Fibroblast of pulmonary artery (primary cell): ENCODE results near the gene OR5T1.

Experiments used
- DNase-seq: peaks from one replicate; pipeline ENCODE4 v3.0.0-alpha.2; 2010; ENCODE audit warnings: low read depth
- H3K4me3 ChIP-seq: replicated peaks from 2 replicates; pipeline ENCODE4 v1.5.1; 2011; ENCODE audit warnings: low read depth, mild to moderate bottlenecking, control low read depth, low read length, moderate library complexity
- TF ChIP-seq, protein P1 (sequence below): IDR thresholded peaks from 2 replicates; pipeline ENCODE4 v1.5.1; 2011; ENCODE audit warnings: mild to moderate bottlenecking, control low read depth, low read length, inconsistent platforms; ENCODE audit errors: missing control alignments

OR5T1 gene

DNA sequence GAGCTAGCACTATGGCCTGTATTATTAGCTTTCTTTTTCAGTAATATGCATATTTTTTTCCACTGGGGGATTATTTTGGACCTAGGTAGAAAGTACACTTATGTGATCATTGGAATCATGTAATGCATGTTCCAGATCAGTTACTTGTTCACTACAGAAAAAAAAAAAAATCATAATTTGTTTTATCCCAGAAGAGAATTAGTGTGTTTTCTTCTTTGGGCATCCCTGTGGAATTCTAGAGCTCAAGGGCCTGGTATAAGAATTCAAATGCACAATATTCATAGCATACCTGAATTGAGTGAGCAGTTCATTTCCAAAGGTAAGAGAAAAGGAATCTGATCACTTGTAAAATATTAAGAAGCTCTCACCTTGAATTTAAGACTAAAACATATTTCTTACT is at the start of gene OR5T1:
OR5T1 (plus strand) TSS at position 301 of the 400 bp plus-strand sequence. CDS start 1,485 bp downstream, outside the sequence.
- DNase-seq: no peak
- no peak within 1 kb of the TSS for H3K4me3 ChIP-seq
- TF ChIP-seq, protein P1, sequence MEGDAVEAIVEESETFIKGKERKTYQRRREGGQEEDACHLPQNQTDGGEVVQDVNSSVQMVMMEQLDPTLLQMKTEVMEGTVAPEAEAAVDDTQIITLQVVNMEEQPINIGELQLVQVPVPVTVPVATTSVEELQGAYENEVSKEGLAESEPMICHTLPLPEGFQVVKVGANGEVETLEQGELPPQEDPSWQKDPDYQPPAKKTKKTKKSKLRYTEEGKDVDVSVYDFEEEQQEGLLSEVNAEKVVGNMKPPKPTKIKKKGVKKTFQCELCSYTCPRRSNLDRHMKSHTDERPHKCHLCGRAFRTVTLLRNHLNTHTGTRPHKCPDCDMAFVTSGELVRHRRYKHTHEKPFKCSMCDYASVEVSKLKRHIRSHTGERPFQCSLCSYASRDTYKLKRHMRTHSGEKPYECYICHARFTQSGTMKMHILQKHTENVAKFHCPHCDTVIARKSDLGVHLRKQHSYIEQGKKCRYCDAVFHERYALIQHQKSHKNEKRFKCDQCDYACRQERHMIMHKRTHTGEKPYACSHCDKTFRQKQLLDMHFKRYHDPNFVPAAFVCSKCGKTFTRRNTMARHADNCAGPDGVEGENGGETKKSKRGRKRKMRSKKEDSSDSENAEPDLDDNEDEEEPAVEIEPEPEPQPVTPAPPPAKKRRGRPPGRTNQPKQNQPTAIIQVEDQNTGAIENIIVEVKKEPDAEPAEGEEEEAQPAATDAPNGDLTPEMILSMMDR: no peak

GRCh38 chr11:56234155-56234554 is 39.8 kb upstream of the OR5T1 start, which contains the start of gene OR5T2:
OR5T2 (minus strand) TSS chr11:56234255; CDS start chr11:56233062, 1,193 bp downstream.
- TF ChIP-seq, protein P1: no peak
- H3K4me3 ChIP-seq: no peak within 1 kb of the TSS
- no peak for DNase-seq

DNA sequence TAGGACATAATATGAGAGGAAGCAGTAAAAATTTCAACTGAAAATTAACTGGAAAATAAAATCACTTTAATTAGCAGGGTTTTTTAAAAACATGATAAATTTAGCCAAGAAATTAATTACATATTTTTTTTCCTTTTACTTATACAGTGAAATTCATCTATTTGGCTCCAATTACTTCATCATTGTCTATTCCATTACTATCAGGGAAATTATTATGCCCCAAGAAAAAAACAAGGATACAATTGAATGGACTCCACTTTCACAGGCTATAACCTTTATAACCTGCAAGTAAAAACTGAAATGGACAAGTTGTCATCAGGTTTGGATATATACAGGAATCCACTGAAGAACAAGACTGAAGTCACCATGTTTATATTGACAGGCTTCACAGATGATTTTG is 22.0 kb upstream of the OR5T1 start, which contains the start of gene OR5T3:
OR5T3 (plus strand) TSS at position 301 of the 400 bp plus-strand sequence; CDS start at position 301, 0 bp downstream.
- DNase-seq: no peak
- TF ChIP-seq, protein P1: no peak
- H3K4me3 ChIP-seq: no peak within 1 kb of the TSS

DNA sequence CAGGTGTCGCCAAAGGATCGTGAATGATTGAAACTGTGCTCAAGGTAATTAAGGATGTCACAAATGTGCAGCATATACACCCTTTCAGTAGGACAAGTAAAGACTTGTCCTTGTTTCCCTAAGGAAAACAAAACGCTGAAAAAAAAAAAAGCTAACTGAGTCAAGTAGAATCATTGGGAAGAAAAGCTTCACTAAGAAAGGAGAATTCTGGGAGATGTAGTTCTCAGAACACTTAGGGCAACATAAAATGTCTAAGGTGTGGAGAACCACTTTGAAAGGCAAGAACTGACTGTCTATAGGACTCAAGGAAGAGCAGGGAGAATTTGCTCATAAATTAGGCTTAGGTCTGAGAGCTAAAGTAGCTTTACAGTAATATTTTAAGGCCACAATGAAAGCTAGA is 2.9 kb upstream of the OR5T1 start:
- no peak overlapping the region for H3K4me3 ChIP-seq
- DNase-seq: no peak
- TF ChIP-seq, protein P1: no peak

DNA sequence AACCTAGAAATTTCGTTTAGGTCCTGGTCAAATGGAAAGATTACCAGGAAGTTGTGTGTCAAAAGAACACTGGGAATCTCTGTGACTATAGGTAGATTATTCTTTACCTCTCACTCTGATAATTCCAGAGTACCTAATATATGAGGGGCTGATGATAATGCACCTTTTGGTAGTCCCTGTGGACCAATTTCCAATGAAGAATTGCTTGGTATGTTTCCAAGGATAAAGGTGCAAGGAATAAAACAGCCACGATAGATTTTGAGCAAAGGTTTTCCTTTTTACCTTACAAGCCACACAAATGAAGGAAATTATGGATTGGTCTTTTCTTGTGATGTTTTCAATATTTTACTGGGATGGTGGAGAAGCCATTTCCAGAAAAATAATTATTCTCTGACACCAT is 18.2 kb downstream of the OR5T1 start, which contains the start of gene OR8H1:
OR8H1 (minus strand) TSS at position 101 of the 400 bp plus-strand sequence. CDS start 1,192 bp downstream, outside the sequence.
- no peak within 1 kb of the TSS for H3K4me3 ChIP-seq
- no peak for DNase-seq
- TF ChIP-seq, protein P1: no peak

DNA sequence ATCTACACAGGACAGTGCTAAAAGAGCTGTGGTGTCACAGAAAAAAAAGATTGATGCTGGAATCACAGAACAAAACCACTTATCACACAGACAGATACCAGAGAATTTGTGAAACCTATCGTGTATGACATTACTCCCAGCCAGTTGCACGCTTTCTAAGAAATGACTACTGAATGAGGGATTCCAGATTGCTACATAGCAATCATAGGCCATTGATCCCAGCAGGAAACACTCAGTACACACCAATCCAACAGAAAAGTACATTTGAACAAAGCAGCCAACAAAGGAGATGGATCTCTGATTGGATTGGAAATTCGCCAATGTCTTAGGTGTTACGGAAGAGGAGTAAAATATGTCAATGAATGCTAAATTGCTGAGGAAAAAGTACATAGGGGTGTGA is 22.9 kb downstream of the OR5T1 start:
- H3K4me3 ChIP-seq: no peak overlapping the region
- TF ChIP-seq, protein P1: no peak
- DNase-seq: no peak

DNA sequence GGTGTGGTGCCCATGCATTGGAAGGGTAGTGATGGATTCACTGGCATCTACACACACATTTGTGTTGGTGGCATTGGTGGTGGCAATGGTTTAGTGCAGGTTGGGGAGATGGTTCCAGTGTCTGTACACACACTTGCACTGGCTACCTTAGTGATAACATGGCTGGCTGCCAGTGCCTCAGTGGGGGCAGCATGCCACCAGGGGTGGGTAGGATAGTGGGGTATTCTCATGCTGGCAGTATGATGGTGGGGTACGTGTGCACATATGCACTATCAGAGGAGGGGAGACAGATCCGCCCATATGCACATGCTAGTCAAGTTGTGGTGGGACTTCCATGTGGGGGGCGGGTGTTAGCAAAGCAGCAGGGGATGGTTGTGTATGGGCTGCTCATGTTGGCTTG is 33.9 kb downstream of the OR5T1 start:
- TF ChIP-seq, protein P1: no peak
- no peak for DNase-seq
- H3K4me3 ChIP-seq: no peak overlapping the region
